Muscle of leg (tissue), 11 donors: ENCODE data around the gene PANX1. TPM values are rescaled to one million over a fixed set of nuclear protein-coding genes. Genes with fewer than 3 reads are reported as not detected.

ENCODE experiments used
- DNase-seq: peaks from one replicate; pipeline ENCODE4 v3.0.0; 2013
- H3K27ac ChIP-seq: one replicate; pipeline ENCODE4 v1.5.1; 2013; ENCODE audit warnings: mild to moderate bottlenecking, low read length, control low read depth
- H3K27me3 ChIP-seq: one replicate; pipeline ENCODE4 v1.6.1; 2013; ENCODE audit warnings: low read length; ENCODE audit not compliant: control insufficient read depth, insufficient read depth
- H3K36me3 ChIP-seq: one replicate; pipeline ENCODE4 v1.6.1; 2013; ENCODE audit warnings: low read length; ENCODE audit not compliant: control insufficient read depth, insufficient read depth
- H3K4me1 ChIP-seq: one replicate; pipeline ENCODE4 v1.6.1; 2013; ENCODE audit warnings: low read length; ENCODE audit not compliant: control insufficient read depth, insufficient read depth
- H3K4me3 ChIP-seq: one replicate; pipeline ENCODE4 v1.5.1; 2013; ENCODE audit warnings: low read length, control low read depth
- H3K9me3 ChIP-seq: replicated peaks from 2 replicates; pipeline ENCODE4 v1.6.1; 2013; ENCODE audit warnings: low read depth, low read length; ENCODE audit not compliant: control insufficient read depth
- WGBS: methylation state at CpG from one replicate; pipeline ENCODE4 v1.1.5; 2013; ENCODE audit warnings: missing lambda C conversion rate; ENCODE audit not compliant: insufficient coverage; 5-methylcytosine and 5-hydroxymethylcytosine counted together
- polyA plus RNA-seq, 8 donors: library from polyadenylated mRNA; unstranded; fragments of 120-200 nt; gene quantifications; one replicate each; pipeline versions ENCODE4 v1.2.1 to v1.2.3, GENCODE V29; 2013; ENCODE audit warnings: inconsistent platforms in 1 of 8, low replicate concordance in 1 of 8; ENCODE audit not compliant: insufficient read length in 8 of 8, insufficient read depth in 1 of 8
- total RNA-seq: library from RNA; stranded (reverse); fragments of 120-200 nt; gene quantifications from one replicate; pipeline ENCODE4 v1.2.4, GENCODE V29; 2013

The PANX1 gene
- total and polyA plus RNA-seq, 9 donors, result 10.5 to 27.1 (median 20.7) TPM

DNA sequence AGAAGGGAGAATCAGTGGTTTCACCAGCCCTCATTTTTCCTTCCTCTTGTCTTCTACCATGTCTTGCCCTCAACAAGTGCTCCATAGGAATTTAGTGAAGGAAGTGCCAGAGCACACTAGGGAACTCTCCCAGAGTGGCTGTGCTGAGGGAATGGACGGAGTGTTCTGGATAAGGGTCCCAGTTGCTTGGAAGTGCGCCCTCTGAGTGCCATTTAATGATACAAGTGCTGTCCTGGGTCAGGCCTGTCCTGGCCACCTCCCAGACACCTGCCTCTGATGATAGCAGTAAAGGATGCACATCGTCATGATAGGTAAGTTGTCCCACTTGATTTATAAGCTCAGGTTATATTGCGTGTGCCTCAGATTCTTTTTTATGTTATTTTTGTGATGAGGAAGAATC is 5.1 kb downstream of the PANX1 start:
- Histone ChIP-seq H3K4me1 (peaks cover 49% of the 10 kb centered on the region), H3K36me3 (no peaks in the 10 kb centered on the region), H3K27me3 (no peaks in the 10 kb centered on the region)

DNA sequence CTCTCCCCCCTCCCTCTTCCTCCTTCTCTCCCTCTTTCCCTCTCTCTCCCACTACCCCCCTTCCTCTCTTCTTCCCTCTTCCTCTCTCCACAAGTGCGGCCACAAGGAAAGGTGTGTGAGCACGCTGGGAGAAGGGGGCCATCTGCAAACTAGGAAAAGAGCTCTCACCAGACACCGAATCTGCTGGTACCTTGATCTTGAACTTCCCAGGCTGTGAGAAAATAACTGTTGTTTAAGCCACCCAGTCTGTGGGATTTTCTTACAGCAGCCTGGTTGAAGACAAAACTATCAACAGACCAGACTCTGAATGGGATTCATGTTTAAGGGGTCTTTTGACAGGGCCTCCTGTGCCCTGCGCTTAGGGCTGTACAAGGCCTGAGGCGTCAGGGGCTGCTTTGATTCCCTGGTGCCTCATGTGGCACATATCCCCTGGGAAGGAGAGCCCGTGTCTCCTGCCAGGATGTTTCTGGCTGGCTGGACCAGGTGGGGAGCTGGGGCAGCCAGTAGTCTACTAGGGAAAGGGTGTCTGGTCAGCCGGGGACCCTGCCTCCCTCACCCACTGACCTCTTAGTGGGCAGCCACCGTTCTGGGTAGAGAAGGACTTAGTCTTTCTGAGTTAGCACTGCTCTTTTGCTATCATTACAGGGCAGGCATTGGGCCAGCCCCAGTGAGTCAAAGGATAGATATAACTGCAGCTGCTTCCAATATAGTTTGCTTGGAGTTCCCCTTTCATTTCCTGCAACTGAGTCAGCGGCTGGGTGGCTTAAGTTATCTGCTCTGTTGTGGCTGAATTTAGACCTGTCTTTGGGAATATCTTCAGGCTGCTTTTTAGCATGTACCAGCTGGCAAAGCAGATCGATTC is 6.2 kb downstream of the PANX1 start:
- Histone ChIP-seq H3K4me1 (peaks cover 45% of the 10 kb centered on the region), H3K27ac (peak overlapping the region; percentile 78), H3K9me3 (no peaks in the 10 kb centered on the region), H3K36me3 (no peaks in the 10 kb centered on the region), H3K27me3 (no peaks in the 10 kb centered on the region), H3K4me3 (no peak overlapping the region)
- peak; percentile 89 for DNase-seq
- 30% methylated on average over 7 of the region's 10 CpGs for WGBS

More for the DNA sequence above, 5.1 kb downstream of the PANX1 start:
- no peak overlapping the region for H3K27ac ChIP-seq
- no peak overlapping the region for H3K4me3 ChIP-seq
- no peaks in the 10 kb centered on the region for H3K9me3 ChIP-seq
- 58% methylated on average over 3 of the region's 4 CpGs for WGBS
- DNase-seq, result no peak

DNA sequence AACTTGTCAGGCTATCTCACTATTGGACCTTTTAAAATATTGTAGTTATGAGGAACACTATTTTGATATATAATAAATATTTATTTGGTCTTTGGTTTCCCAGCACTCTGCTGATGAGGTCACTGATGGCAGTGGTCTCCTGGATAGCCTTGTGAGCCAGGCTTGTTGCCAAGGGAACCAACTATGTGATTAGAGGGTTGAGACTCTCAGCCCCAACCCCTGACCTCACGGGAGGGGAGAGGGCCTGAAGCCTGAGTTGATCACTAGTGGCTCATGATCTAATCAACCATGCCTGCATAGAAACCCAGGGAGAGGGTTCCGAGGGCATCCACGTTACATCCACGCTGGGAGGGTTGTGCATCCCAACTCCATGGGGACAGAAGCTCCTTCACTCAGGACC is 10.8 kb downstream of the PANX1 start:
- no peak for DNase-seq

GRCh38 chr11:94140154-94140655 is 11.6 kb downstream of the PANX1 start:
- H3K36me3 ChIP-seq, result no peaks in the 10 kb centered on the region
- H3K27me3 ChIP-seq, result no peaks in the 10 kb centered on the region
- no peaks in the 10 kb centered on the region for H3K9me3 ChIP-seq
- WGBS, result no CpG with 5 or more reads among the region's 2 CpGs
- H3K4me1 ChIP-seq, result peaks cover 12% of the 10 kb centered on the region
- H3K27ac ChIP-seq, result no peak overlapping the region
- H3K4me3 ChIP-seq, result no peak overlapping the region
- DNase-seq, result no peak

More for the DNA sequence above, 10.8 kb downstream of the PANX1 start:
- Histone ChIP-seq H3K27me3 (no peaks in the 10 kb centered on the region), H3K4me1 (peaks cover 17% of the 10 kb centered on the region), H3K9me3 (no peaks in the 10 kb centered on the region), H3K4me3 (no peak overlapping the region), H3K36me3 (no peaks in the 10 kb centered on the region), H3K27ac (no peak overlapping the region)
- 67% methylated on average over 1 of the region's 4 CpGs for WGBS

DNA sequence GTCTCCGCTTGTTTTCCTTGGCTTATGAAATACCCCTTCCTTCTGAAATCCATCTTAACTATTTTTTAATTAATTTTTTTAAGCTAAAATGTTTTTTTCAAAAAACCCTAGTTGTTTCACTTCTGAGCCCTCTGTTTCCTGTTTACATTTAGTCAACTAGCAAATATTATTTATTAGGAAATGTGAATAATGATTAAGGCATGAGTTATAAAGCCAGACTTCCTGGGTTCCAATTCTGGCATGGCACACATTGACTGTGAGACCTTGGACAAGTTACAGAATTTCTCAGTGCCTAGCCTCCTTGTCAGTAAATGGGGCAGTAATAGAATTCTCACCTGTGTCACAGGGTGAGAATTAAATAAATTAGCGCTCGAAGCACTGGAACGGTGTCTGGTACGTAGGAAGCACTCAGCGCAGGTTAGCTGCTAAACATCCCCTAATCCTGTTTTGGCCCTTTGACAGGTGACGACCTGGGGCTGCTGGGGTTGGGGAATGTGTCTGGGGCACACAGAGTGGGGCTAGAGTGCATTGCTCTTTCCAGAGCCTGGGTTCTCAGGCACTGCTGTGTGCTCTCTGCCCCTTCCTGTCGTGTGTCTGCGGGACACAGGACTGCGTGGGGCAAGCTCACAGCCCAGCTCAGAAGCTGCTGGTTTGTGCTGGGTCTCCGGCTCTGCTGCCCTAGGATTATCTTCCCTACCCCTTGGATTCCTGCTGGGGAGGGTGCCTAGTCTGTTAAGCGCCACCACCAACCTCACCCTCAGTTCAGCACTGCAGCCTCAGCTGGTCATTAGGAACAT is 13.1 kb downstream of the PANX1 start:
- Histone ChIP-seq H3K27ac (no peak overlapping the region), H3K4me1 (peaks cover 6% of the 10 kb centered on the region), H3K4me3 (no peak overlapping the region), H3K36me3 (no peaks in the 10 kb centered on the region), H3K27me3 (no peaks in the 10 kb centered on the region), H3K9me3 (no peaks in the 10 kb centered on the region)
- no peak for DNase-seq
- WGBS, result 70% methylated on average over 6 of the region's 12 CpGs

- H3K27ac ChIP-seq, result peak overlapping the region; percentile 9
- no peaks in the 10 kb centered on the region for H3K9me3 ChIP-seq
- no peaks in the 10 kb centered on the region for H3K36me3 ChIP-seq
- no peaks in the 10 kb centered on the region for H3K27me3 ChIP-seq
- peaks cover 6% of the 10 kb centered on the region for H3K4me1 ChIP-seq
- H3K4me3 ChIP-seq, result no peak overlapping the region
- no peak for DNase-seq
- WGBS, result 51% methylated on average over 3 of the region's 7 CpGs
These were observed 14.0 kb downstream of the PANX1 start for GRCh38 chr11:94142308-94143281.

DNA sequence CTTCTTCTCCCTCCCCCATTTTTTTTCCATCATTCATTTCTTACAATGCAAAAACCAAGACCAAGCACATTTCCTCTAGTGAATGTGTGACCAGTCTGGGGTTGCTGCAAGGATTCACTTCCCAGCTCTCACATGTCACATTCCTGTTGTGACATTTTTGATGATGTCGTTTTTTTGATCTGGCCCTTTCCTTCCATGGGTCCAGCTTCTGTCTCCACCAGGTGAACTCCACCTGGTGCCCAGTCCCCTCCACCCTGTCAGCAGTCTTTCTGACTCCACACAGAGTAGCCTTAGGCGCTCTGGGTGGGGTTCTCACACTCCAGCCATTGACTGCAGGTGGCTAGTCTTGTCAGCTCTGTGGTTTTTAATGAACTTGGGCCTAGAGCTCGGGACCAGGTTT is 15.6 kb downstream of the PANX1 start:
- H3K4me1 ChIP-seq, result peaks cover 11% of the 10 kb centered on the region
- H3K27me3 ChIP-seq, result no peaks in the 10 kb centered on the region
- H3K9me3 ChIP-seq, result no peaks in the 10 kb centered on the region
- WGBS, result 94% methylated on average over 3 of the region's 3 CpGs
- no peak for DNase-seq
- no peak overlapping the region for H3K4me3 ChIP-seq
- H3K36me3 ChIP-seq, result no peaks in the 10 kb centered on the region
- no peak overlapping the region for H3K27ac ChIP-seq

DNA sequence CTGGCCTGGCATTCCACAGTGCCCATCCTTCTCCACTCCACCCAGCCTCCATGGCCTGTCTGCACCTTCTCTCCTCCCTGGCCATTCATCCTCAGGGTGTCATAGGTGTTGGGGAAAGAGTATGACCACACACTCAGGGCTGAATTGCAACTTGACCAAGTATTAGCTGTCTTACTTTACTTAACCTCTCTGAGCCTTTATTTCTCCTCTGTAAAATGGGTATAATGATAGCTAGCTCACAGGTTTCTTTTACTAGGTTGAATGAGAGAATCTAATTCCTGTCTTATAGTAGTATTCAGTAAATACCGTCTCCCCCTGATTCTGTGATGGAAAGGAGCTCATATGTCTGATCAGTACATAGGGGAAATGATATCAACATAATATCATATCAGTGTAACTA is 16.0 kb downstream of the PANX1 start:
- WGBS, result no CpG with 5 or more reads among the region's 1 CpG
- no peaks in the 10 kb centered on the region for H3K27me3 ChIP-seq
- no peak for DNase-seq
- peaks cover 16% of the 10 kb centered on the region for H3K4me1 ChIP-seq
- H3K4me3 ChIP-seq, result no peak overlapping the region
- H3K27ac ChIP-seq, result no peak overlapping the region
- no peaks in the 10 kb centered on the region for H3K9me3 ChIP-seq
- no peaks in the 10 kb centered on the region for H3K36me3 ChIP-seq

DNA sequence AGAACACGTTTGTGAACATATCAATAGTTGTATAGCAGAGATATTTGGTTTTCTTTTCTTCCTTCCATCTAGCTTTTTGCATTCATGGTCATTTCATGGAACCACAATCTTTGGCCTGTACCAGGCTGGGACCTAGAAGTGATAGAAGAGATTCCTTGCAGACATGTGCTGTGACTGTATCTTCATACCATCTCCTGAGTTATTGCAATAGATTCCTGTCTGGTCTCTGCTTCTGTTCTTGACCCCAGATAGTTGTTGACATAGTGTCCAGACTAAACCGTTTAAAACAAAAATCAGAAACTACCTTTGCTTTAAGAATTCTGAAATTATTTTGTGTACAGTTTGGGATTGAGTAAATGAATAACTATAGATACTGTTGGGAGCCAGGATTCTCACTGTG is 16.8 kb downstream of the PANX1 start:
- Histone ChIP-seq H3K27ac (no peak overlapping the region), H3K36me3 (no peaks in the 10 kb centered on the region), H3K4me3 (no peak overlapping the region), H3K27me3 (no peaks in the 10 kb centered on the region), H3K4me1 (peaks cover 20% of the 10 kb centered on the region), H3K9me3 (no peaks in the 10 kb centered on the region)
- no peak for DNase-seq
- WGBS, result no CpG with 5 or more reads among the region's 2 CpGs
